ENCODE measurements around the gene GALNT14.

- TF ChIP-seq CTCF (IDR thresholded peaks at IDR 0.05) (no peak), EZH2 (IDR thresholded peaks at IDR 0.05; ENCODE audit: borderline replicate concordance, insufficient read depth, low read depth, low read length, poor library complexity, severe bottlenecking) (no peak)
These were observed 257.7 kb downstream of the GALNT14 start for GRCh38 chr2:30880516-30880915.

Data from B cell (primary cell).